SU-DHL-6 (cell line): ENCODE results near the gene GNAI2.

Experiments
- H2AFZ ChIP-seq: fragments of 200-600 bp; sonication (generic); 2 replicates; pipeline ENCODE4 v1.6.1; 2014; ENCODE audit warnings: low read depth, mild to moderate bottlenecking, moderate library complexity, mixed read lengths, antibody characterized with exemption, low read length; ENCODE audit not compliant: severe bottlenecking
- H3F3A ChIP-seq: fragments of 200-600 bp; shearing (Covaris generic); 2 replicates; pipeline ENCODE4 v1.6.0; 2016; ENCODE audit warnings: antibody characterized with exemption, mild to moderate bottlenecking; ENCODE audit not compliant: insufficient read depth
- H3K27ac ChIP-seq: fragments of 200-600 bp; sonication (generic); 2 replicates; pipeline ENCODE4 v1.5.1; 2016; ENCODE audit warnings: low read depth, mild to moderate bottlenecking, low read length, moderate library complexity, mixed read lengths
- H3K27me3 ChIP-seq: fragments of 200-600 bp; sonication (generic), shearing (Covaris generic); 2 replicates; pipeline ENCODE4 v1.6.0; 2014; ENCODE audit warnings: mild to moderate bottlenecking, low read length
- H3K36me3 ChIP-seq: fragments of 200-600 bp; sonication (generic); 2 replicates; pipeline ENCODE4 v1.6.1; 2014; ENCODE audit warnings: mild to moderate bottlenecking, low read length, mixed read lengths
- H3K4me2 ChIP-seq: fragments of 300-600, 200-600 bp; shearing (Covaris generic), sonication (generic); 2 replicates; pipeline ENCODE4 v1.6.0; 2014; ENCODE audit warnings: low read length, low read depth, mild to moderate bottlenecking; ENCODE audit not compliant: poor library complexity, severe bottlenecking
- H3K4me3 ChIP-seq: fragments of 200-600 bp; sonication (generic); 2 replicates; pipeline ENCODE4 v1.5.1; 2014; ENCODE audit warnings: antibody characterized with exemption, low read length, mild to moderate bottlenecking, mixed read lengths; ENCODE audit not compliant: insufficient read depth, poor library complexity, severe bottlenecking
- H3K79me2 ChIP-seq: fragments of 200-600 bp; sonication (generic); 2 replicates; pipeline ENCODE4 v1.6.1; 2014; ENCODE audit warnings: mild to moderate bottlenecking, low read length, moderate library complexity; ENCODE audit not compliant: insufficient read depth
- H3K9ac ChIP-seq: fragments of 200-600 bp; sonication (generic); 2 replicates; pipeline ENCODE4 v1.7.0; 2014; ENCODE audit warnings: mild to moderate bottlenecking, low read length
- H3K9me2 ChIP-seq: fragments of 200-600 bp; sonication (generic); replicated peaks from 2 replicates; pipeline ENCODE4 v1.6.1; 2014; ENCODE audit warnings: low read length; ENCODE audit not compliant: insufficient read depth
- H3K9me3 ChIP-seq: fragments of 200-600 bp; sonication (generic); 2 replicates; pipeline ENCODE4 v1.6.1; 2014; ENCODE audit warnings: low read length, mixed read lengths; ENCODE audit not compliant: insufficient read depth
- H4K20me1 ChIP-seq: fragments of 200-600 bp; sonication (generic); 2 replicates; pipeline ENCODE4 v1.6.1; 2014; ENCODE audit warnings: low read depth, mild to moderate bottlenecking, antibody characterized with exemption, low read length, moderate library complexity, mixed read lengths
- CTCF ChIP-seq: fragments of 200-600 bp; sonication (generic); IDR thresholded peaks from one replicate; pipeline ENCODE4 v1.5.1; 2017; ENCODE audit warnings: antibody characterized with exemption, mild to moderate bottlenecking, low read length, moderate library complexity; ENCODE audit not compliant: insufficient read depth, poor library complexity, severe bottlenecking
- EZH2phosphoT487 ChIP-seq: fragments of 200-600 bp; sonication (generic), shearing (Covaris generic); conservative IDR thresholded peaks from 2 replicates; pipeline ENCODE4 v1.6.1; 2018; ENCODE audit warnings: mild to moderate bottlenecking, antibody characterized with exemption, low read length, moderate library complexity, mixed read lengths

GNAI2 gene

DNA sequence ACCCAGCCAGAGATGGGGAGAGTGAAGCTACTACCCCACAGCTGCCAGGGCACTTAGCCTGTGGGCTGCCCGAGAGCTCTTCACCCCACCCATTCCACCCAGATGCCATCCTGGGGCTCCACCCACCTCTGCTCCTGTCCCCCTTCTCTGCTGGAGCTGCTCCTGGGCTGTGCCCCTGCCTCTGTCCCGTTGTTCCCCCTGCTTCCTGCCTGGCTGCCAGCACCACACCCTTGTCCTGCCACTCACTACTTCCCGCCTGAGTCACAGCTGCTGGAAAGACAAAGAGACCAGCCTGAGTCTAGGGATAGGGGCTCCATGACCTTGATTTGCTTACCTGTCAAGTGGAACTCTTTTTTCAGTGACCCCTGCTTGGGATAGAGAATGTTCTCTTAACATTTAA, 12.4 kb downstream of the GNAI2 start:
- Histone ChIP-seq H3K36me3 (no peaks in the 10 kb centered on the region), H3K9ac (no peak overlapping the region)
- no peak for TF ChIP-seq EZH2phosphoT487
- TF ChIP-seq CTCF: no peak

DNA sequence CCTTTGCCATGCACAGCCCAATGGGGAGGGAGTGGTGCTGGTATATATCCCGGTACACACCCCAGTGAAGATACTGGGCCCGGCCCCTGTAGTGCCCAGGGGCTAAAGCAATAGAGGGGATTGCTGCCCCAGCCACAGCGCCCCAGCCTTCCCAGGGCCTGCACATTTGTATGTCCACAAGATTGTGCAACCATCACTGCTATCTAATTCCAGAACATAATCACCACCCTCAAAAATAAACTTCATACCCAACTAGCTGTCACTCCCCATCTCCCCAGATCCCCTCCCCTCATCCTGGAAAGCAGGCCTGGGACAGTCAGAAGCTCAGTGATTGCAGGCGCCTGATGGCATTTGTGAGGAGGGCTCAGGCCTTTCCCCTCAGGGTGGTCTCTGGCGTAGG, 13.5 kb downstream of the GNAI2 start:
- H3K9me2 ChIP-seq: no peaks in the 10 kb centered on the region
- no peak overlapping the region for H3K9ac ChIP-seq
- H2AFZ ChIP-seq: no peak overlapping the region
- TF ChIP-seq EZH2phosphoT487 (no peak), CTCF (no peak)
- no peak overlapping the region for H3K4me2 ChIP-seq
- H3F3A ChIP-seq: no peaks in the 10 kb centered on the region
- H3K27me3 ChIP-seq: no peaks in the 10 kb centered on the region
- H3K36me3 ChIP-seq: no peaks in the 10 kb centered on the region
- no peak overlapping the region for H3K27ac ChIP-seq
- H4K20me1 ChIP-seq: no peaks in the 10 kb centered on the region
- H3K4me3 ChIP-seq: no peak overlapping the region
- peaks cover 55% of the 10 kb centered on the region for H3K79me2 ChIP-seq
- no peaks in the 10 kb centered on the region for H3K9me3 ChIP-seq

More for the DNA sequence above, 12.4 kb downstream of the GNAI2 start:
- no peaks in the 10 kb centered on the region for H3K9me2 ChIP-seq
- H4K20me1 ChIP-seq: no peaks in the 10 kb centered on the region
- no peak overlapping the region for H3K27ac ChIP-seq
- H3K4me3 ChIP-seq: no peak overlapping the region
- no peak overlapping the region for H3K4me2 ChIP-seq
- H3K9me3 ChIP-seq: no peaks in the 10 kb centered on the region
- no peaks in the 10 kb centered on the region for H3K27me3 ChIP-seq
- H3F3A ChIP-seq: peaks cover 3% of the 10 kb centered on the region; the same call in 1 of the 2 replicates
- peaks cover 58% of the 10 kb centered on the region for H3K79me2 ChIP-seq
- H2AFZ ChIP-seq: no peak overlapping the region

GRCh38 chr3:50250514-50250913, 14.5 kb downstream of the GNAI2 start:
- Histone ChIP-seq H3K9me3 (no peaks in the 10 kb centered on the region), H3K27ac (no peak overlapping the region), H3K4me3 (no peak overlapping the region), H3K27me3 (no peaks in the 10 kb centered on the region), H3K36me3 (no peaks in the 10 kb centered on the region), H4K20me1 (no peaks in the 10 kb centered on the region), H3K4me2 (no peak overlapping the region), H3K9ac (no peak overlapping the region), H3K9me2 (no peaks in the 10 kb centered on the region), H3K79me2 (peaks cover 55% of the 10 kb centered on the region), H3F3A (no peaks in the 10 kb centered on the region), H2AFZ (no peak overlapping the region)
- no peak for TF ChIP-seq EZH2phosphoT487

GRCh38 chr3:50251220-50251619, 15.2 kb downstream of the GNAI2 start:
- H2AFZ ChIP-seq: no peak overlapping the region
- no peak overlapping the region for H3K4me3 ChIP-seq
- no peaks in the 10 kb centered on the region for H4K20me1 ChIP-seq
- H3K4me2 ChIP-seq: no peak overlapping the region
- H3K27me3 ChIP-seq: no peaks in the 10 kb centered on the region
- H3K9me2 ChIP-seq: no peaks in the 10 kb centered on the region
- H3K9me3 ChIP-seq: no peaks in the 10 kb centered on the region
- no peak for TF ChIP-seq EZH2phosphoT487
- no peak for TF ChIP-seq CTCF
- no peak overlapping the region for H3K9ac ChIP-seq
- H3F3A ChIP-seq: no peaks in the 10 kb centered on the region
- H3K27ac ChIP-seq: no peak overlapping the region
- H3K79me2 ChIP-seq: peaks cover 48% of the 10 kb centered on the region
- H3K36me3 ChIP-seq: no peaks in the 10 kb centered on the region
